GM12891 (cell line): ENCODE results near the gene ISG15.

Experiments
- POLR2A ChIP-seq: IDR thresholded peaks from 2 replicates; pipeline ENCODE4 v1.6.1; 2011; ENCODE audit warnings: low read depth, low read length, control low read depth
- POLR2AphosphoS5 ChIP-seq: IDR thresholded peaks from 2 replicates; pipeline ENCODE4 v1.6.1; 2011; ENCODE audit warnings: low read depth, low read length, control low read depth
- POU2F2 ChIP-seq: IDR thresholded peaks from 2 replicates; pipeline ENCODE4 v1.6.1; 2011; ENCODE audit warnings: low read depth, mild to moderate bottlenecking, control low read depth, low read length, moderate library complexity
- SPI1 ChIP-seq: IDR thresholded peaks from 2 replicates; pipeline ENCODE4 v1.6.1; 2011; ENCODE audit warnings: low read depth, low read length, control low read depth
- TAF1 ChIP-seq: IDR thresholded peaks from 2 replicates; pipeline ENCODE4 v1.6.1; 2011; ENCODE audit warnings: low read depth, low read length, control low read depth

DNA sequence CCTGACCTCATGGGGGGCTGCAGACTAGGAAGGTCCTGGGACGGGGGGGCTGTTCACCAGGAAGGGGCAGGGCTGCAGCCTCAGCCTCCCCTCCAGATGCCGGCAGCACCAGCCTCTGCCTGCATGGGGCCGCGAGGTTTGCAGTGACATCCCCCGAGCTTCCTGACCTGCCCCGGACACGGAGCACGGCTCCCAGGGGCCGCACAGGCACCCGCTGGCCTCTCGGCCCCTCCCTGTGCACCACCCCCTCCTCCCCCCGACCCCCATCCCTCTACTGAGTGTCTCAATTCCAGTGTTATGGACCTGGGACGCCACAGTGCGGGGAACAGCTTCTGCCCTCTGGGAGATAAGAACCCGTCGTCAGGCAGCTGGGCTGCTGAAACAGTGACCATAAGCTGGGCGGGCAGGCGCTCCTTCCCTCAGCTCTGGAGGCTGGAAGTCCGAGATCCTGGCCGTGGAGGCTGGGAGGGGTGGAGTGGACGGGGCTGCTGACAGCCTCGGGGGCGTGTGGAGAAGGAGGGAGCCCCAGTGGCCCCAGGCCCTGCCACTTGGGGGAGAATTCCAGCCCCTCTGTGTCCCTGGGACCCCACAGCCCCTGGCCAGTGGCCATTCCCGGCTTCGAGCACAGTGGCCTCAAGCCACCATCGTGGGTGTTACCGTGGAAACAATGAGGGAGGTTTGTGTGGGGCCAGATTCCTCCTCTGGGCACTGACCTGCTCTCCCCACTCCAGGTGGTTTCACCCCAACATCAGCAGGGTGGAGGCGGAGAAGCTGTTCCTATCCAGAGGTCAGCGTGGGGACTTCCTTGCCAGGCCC, 49.3 kb downstream of the ISG15 start:
- TF ChIP-seq TAF1: no peak
- no peak for TF ChIP-seq POLR2A
- no peak for TF ChIP-seq POLR2AphosphoS5
- no peak for TF ChIP-seq SPI1
- TF ChIP-seq POU2F2: no peak
